ENCODE results near the gene NUBPL. TPM values are rescaled to one million over a fixed set of nuclear protein-coding genes. Genes with fewer than 3 reads are reported as not detected.
"Not testable (repeated sequence)": the region's sequence is repeated elsewhere in the genome, so short reads cannot be mapped to it uniquely, and the experiment has no call there.

Gene NUBPL
- total RNA-seq, 1 donor from 2014 or later = 7.2 TPM

- DNase-seq (ENCODE audit: low read depth, low spot score) = no peak
Observed at GRCh38 chr14:31876741-31877140, 315.5 kb downstream of the NUBPL start.

GRCh38 chr14:31877255-31877798, 316.1 kb downstream of the NUBPL start:
- peak; percentile 41 for DNase-seq (ENCODE audit: low read depth, low spot score)

DNA sequence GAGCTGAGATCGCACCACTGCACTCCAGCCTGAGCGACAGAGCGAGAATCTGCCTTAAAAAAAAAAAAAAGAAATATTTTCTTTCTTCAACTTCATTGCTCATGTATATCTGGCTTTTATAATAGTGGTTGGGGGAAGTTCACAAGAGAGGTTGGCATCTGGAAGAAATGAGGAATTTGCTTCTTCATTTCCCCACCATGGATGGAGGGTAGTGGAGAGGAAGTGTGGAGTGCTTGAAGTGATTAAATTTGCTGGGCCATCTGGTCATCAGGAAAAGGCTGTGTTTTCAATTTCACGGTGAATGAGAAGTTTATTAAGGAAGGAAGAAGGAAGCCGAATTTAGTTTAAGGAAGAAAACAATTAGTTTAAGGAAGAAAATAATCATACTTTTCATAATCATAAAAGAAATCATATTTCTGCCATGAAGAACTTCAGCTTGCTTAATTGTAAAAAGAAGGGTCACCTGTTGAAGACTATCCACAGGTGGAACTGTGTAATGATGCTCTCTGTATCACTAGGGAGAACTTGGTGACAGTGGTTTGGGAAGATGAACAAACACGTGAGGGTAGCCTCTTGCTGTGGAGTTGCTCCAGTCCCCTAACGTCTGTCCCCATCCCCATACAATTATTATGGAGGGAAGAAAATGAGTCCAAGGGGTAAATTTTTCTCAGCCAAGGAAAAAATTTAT, 318.6 kb downstream of the NUBPL start:
- DNase-seq (ENCODE audit: low read depth, low spot score) = no peak

- no peak for DNase-seq (ENCODE audit: low read depth, low spot score)
Observed at GRCh38 chr14:31880935-31881334, 319.7 kb downstream of the NUBPL start.

DNA sequence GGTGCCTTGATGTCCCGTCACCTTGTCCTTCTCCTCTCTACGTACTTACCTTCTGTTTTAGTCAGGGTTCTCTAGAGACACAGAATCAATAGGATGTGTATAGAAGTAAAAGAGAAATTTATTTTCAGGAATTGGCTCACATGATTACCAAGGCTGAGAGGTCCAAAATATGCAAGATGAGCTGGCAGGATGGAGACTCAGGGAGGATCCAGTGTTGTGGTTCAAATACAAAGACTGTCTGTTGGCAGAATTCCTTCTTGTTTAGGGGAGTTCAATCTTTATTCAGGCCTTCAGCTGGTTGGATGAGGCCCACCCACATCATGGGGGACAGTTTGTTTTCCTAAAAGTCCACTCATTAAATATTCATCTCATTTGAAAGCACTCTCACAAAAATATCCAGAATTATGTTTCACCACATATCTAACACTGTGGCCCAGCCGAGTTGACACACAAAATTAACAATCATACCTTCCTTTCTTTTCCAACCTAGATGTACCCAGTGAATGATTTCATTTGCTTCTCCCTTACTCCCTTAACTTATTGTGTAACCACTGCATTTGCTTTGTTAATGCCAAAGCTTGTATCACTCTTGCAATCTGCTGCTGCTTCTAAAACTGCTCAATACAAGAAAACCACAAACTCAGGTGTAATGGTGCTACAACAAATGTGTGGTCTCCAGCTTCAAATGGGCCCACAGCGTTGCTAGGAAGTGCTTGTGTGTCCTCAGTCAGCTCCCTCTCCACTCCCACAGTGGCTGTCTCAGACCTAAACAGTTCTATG, 320.5 kb downstream of the NUBPL start:
- no peak for DNase-seq (ENCODE audit: low read depth, low spot score)

- DNase-seq (ENCODE audit: low read depth, low spot score) = no peak
Observed at GRCh38 chr14:31884238-31884637, 323.0 kb downstream of the NUBPL start.

- DNase-seq (ENCODE audit: low read depth, low spot score) = no peak
Observed at GRCh38 chr14:31884776-31885379, 323.7 kb downstream of the NUBPL start.

GRCh38 chr14:31886156-31886835, 325.1 kb downstream of the NUBPL start:
- no peak for DNase-seq (ENCODE audit: low read depth, low spot score)

GRCh38 chr14:31887929-31888580, 326.9 kb downstream of the NUBPL start:
- DNase-seq (ENCODE audit: low read depth, low spot score) = no peak

- no peak for DNase-seq (ENCODE audit: low read depth, low spot score)
Observed at GRCh38 chr14:31889297-31889696, 328.1 kb downstream of the NUBPL start.

DNA sequence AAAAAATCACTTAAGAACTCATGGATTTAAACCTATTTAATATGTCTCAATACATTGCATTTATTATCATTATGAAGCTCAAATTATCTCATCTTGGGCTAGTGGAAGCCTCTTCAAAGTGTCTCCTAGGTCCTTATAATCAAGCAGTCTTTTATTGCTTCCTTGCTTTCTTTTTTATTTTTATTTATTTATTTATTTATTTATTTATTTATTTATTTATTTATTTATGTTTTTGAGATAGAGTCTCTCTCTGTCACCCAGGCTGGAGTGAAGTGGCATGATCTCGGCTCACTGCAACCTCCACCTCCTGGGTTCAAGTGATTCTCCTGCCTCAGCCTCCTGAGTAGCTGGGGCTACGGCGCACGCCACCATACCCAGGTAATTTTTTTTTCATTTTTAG, 329.0 kb downstream of the NUBPL start:
- not testable (repeated sequence) for DNase-seq (ENCODE audit: low read depth, low spot score)

DNA sequence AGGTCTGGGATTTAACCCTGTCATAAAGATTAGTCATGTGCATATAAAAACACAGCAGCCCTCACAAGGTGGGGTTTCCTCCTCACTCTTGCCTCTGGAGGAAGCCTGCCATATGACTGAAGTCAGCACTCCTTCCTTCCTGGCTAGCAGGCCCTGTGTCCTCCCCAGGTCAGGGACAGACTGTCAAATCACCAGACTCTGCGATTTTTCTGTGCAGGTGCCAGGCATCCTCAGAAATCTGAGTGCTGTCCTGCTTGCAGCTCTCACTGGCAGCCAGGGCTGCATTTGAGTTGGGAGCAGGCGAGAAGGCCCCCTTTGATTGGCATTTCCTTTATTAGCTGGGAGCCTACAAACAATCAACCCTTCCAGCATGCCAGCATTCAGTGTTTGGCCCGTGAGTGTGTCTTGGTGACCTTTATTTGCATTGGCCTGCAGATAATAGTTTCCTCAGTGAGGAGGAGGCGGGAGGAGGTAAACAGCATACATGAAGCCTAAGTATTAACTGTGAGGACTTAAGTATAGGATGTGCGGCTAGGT, 332.1 kb downstream of the NUBPL start:
- peak; percentile 19 for DNase-seq (ENCODE audit: low read depth, low spot score)

DNA sequence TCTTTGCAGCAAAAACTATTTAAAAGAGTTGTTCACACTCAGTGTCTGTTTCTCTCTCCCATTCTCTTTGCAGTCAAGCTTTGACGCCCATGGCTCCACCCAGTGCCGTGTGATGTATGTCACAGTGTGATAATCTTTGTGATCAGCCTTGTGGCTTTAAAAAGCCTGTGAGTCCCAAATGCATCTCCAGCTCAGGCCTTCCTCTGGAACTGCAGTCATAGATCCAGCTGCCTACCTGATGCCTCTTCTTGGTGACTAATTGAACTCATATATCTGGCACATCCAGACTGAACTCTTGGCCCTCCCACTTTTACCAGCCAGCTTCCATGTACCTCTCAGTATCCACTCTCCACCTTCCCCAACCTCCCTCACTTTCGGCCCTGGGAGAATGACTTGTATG, 333.1 kb downstream of the NUBPL start:
- no peak for DNase-seq (ENCODE audit: low read depth, low spot score)

- DNase-seq (ENCODE audit: low read depth, low spot score) = no peak
Observed at GRCh38 chr14:31895206-31895605, 334.0 kb downstream of the NUBPL start.

DNA sequence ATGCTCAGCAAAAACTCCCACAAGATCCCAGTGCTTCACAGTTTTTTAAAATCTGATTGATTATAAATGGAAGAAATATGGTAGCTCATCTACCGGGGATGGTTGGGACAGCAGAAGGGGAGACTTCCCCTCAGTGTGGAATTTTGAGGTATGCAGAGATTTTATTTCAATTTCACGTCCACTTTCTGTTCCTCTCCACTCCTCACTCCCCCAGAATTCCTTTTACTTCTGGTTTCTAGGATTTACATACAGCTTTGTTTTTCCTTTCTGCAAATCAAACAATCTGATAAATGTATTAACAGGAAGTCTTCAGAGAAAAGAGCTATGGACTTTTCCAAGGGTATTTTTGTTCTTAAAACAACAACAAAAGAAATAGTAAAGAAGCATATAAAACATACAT, 334.4 kb downstream of the NUBPL start:
- no peak for DNase-seq (ENCODE audit: low read depth, low spot score)

DNA sequence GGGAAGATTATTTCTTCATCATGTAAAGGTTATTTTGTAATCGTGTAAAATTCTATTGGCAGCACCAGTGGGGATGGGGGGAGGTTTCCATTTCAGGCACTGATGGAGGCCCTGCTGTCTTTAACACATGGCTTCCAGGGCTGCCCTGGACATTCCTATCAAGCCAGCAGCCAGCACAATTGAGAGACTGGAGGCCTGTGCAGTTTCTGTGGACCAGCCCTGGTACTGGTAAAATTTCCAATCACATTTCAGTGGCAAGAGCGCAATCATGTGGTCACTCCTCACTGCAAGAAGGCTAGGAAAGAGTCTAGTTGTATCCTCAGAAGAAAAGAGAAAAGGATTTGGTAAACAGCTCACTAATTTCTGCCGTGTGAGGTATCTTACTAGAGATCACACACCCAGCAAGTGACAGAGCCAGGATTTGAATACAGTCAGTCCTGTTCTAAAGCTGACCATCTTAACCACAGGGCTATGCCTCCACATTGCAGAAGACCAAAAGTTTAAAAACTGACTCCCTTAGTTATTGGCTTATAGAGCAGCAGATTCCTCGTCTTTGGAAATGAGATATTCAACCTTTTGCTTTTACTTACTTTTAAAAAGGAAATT, 336.5 kb downstream of the NUBPL start:
- no peak for DNase-seq (ENCODE audit: low read depth, low spot score)

DNA sequence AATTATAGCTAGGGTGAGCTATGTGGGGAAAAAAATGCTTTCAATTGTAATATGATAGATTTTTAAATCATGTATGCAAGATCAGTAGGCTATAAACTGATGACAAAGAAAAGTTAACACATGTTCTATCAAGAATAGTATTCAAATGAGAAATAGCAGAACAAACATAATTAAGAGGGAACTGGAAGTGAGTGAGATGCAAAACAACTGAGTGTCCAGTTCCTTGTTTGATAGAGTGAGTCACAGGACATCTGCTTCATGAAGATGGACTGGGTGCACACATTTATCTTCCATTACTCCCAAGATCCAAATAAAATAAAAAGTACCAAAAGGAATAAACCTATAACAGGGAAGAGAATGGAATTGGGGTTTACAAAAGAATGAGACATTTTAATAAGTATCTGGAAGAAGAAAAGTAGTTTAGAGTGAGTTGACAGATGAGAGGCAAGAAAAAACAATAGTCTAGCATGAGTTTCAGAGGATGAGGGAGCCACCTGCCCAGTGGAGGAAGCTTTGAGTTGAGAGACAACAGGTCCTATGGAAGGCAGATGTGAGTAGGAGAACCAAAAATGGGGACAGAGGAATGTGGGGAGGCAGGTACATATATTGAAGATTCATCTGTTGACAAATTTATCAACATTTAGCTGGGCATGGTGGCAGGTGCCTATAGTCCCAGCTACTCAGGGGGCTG, 337.8 kb downstream of the NUBPL start:
- no peak for DNase-seq (ENCODE audit: low read depth, low spot score)

GRCh38 chr14:31902002-31902401, 340.8 kb downstream of the NUBPL start:
- DNase-seq (ENCODE audit: low read depth, low spot score) = no peak

DNA sequence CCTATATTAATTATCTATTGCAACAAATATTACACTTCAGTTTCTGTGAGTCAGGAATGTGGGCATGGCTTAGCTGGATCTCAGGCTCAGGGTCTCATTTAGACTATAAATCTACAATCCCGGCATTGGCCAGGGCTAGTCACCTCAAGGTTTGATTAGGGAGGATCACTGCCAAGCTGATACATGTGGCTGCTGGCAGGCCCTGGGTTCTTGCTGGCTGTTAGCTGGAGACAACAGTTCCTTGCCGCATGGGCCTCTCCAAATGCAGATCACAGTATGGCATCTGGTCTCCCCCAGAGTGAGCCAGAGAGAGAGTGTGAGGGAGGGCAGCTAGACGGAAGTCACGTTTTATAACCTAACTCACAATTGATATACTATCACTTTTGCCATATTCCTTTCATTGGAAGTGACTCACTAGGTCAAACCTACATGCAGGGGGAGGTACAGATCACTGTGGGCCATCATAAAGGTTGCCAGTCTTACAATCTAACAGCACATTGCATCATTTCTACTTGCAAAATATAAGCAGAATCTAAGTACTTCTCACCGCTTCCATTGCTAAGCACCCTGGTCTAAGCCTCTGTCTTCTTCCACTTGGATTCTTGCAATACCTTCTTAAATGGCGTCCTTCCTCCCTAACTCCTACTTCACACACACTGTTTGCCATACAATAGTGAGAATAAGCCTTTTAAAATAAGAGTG, 341.9 kb downstream of the NUBPL start:
- DNase-seq (ENCODE audit: low read depth, low spot score) = no peak
